CD4-positive, alpha-beta T cell treated with Interleukin-15 for 4 hours (primary cell): ENCODE data around the gene PDXP.
A peak's percentile ranks its signal among the peaks of the same experiment; 100 is the strongest.
"Not testable (repeated sequence)": the region's sequence is repeated elsewhere in the genome, so short reads cannot be mapped to it uniquely, and the experiment has no call there.

ENCODE experiments used
- DNase-seq: peaks from one replicate; pipeline ENCODE4 v3.0.0-alpha.2; 2020; ENCODE audit warnings: low spot score

Gene PDXP

GRCh38 chr22:37647317-37647716, 11.2 kb upstream of the PDXP start:
- DNase-seq, result no peak

GRCh38 chr22:37647928-37648327, 10.6 kb upstream of the PDXP start:
- DNase-seq, result no peak

GRCh38 chr22:37650463-37651136, 7.9 kb upstream of the PDXP start:
- DNase-seq, result no peak

- no peak for DNase-seq
Measured at GRCh38 chr22:37654563-37655251, 3.8 kb upstream of the PDXP start.

- no peak for DNase-seq
Measured at GRCh38 chr22:37655252-37655563, 3.3 kb upstream of the PDXP start.

GRCh38 chr22:37656583-37656982, 1.9 kb upstream of the PDXP start:
- not testable (repeated sequence) for DNase-seq

GRCh38 chr22:37657590-37658132, 862 bp upstream of the PDXP start:
- DNase-seq, result no peak

GRCh38 chr22:37659066-37659896, 758 bp downstream of the PDXP start:
- no peak for DNase-seq

GRCh38 chr22:37659897-37660708, 1.6 kb downstream of the PDXP start:
- DNase-seq, result no peak

GRCh38 chr22:37660709-37661045, 2.2 kb downstream of the PDXP start:
- no peak for DNase-seq

- DNase-seq, result peak; percentile 43
Measured at GRCh38 chr22:37661160-37661924, 2.8 kb downstream of the PDXP start.

GRCh38 chr22:37662039-37662438, 3.5 kb downstream of the PDXP start:
- DNase-seq, result no peak

- no peak for DNase-seq
Measured at GRCh38 chr22:37663521-37664140, 5.1 kb downstream of the PDXP start.

- DNase-seq, result no peak
Measured at GRCh38 chr22:37664249-37665101, 6.0 kb downstream of the PDXP start.

- no peak for DNase-seq
Measured at GRCh38 chr22:37665487-37665886, 7.0 kb downstream of the PDXP start.

- no peak for DNase-seq
Measured at GRCh38 chr22:37669586-37669985, 11.1 kb downstream of the PDXP start.

GRCh38 chr22:37672206-37672919, 13.8 kb downstream of the PDXP start:
- DNase-seq, result no peak

- DNase-seq, result no peak
Measured at GRCh38 chr22:37672920-37673455, 14.5 kb downstream of the PDXP start.

GRCh38 chr22:37674248-37674647, 15.7 kb downstream of the PDXP start:
- DNase-seq, result no peak
